SK-N-SH treated with all-trans-retinoic acid at 6 μM for 48 hours (cell line): ENCODE measurements around the gene TGDS.

Source experiments
- ATAC-seq: fragments of 200-7000 bp; cut with Tn5 transposase; 3 replicates; pipeline ENCODE4 v1.9.1; 2020; ENCODE audit warnings: mild to moderate bottlenecking, moderate library complexity
- ARNTL ChIP-seq: fragments of 450-650 bp; formaldehyde crosslinking; IDR thresholded peaks from 2 replicates; pipeline ENCODE4 v1.5.0; 2020; ENCODE audit warnings: low read depth, mild to moderate bottlenecking, moderate library complexity, borderline replicate concordance
- BACH2 ChIP-seq: fragments of 250-450 bp; sonication (Bioruptor Pico); IDR thresholded peaks from 2 replicates; pipeline ENCODE4 v1.9.0; 2021; ENCODE audit warnings: mild to moderate bottlenecking, borderline replicate concordance
- CREB5 ChIP-seq: fragments of 250-450 bp; sonication (Bioruptor Pico); IDR thresholded peaks from 2 replicates; pipeline ENCODE4 v1.5.1; 2020; ENCODE audit warnings: low read depth, mild to moderate bottlenecking, moderate library complexity
- CSRNP3 ChIP-seq: fragments of 250-450 bp; sonication (Bioruptor Pico); IDR thresholded peaks from 2 replicates; pipeline ENCODE4 v1.5.1; 2021; ENCODE audit warnings: mild to moderate bottlenecking, moderate library complexity
- ESRRG ChIP-seq: fragments of 250-450 bp; sonication (Bioruptor Pico); IDR thresholded peaks from 2 replicates; pipeline ENCODE4 v1.6.1; 2021; ENCODE audit warnings: mild to moderate bottlenecking
- GLIS3 ChIP-seq: fragments of 250-450 bp; sonication (Bioruptor Pico); IDR thresholded peaks from 2 replicates; pipeline ENCODE4 v1.5.0; 2020; ENCODE audit warnings: mild to moderate bottlenecking, moderate library complexity
- ISL1 ChIP-seq: fragments of 250-450 bp; sonication (Bioruptor Pico); IDR thresholded peaks from 2 replicates; pipeline ENCODE4 v2.1.2; 2022; ENCODE audit warnings: mild to moderate bottlenecking, moderate library complexity
- OSR1 ChIP-seq: fragments of 250-450 bp; sonication (Bioruptor Pico); IDR thresholded peaks from 2 replicates; pipeline ENCODE4 v1.8.0; 2022; ENCODE audit warnings: moderate library complexity, mild to moderate bottlenecking, inconsistent platforms
- PATZ1 ChIP-seq: fragments of 250-450 bp; sonication (Bioruptor Pico); IDR thresholded peaks from 2 replicates; pipeline ENCODE4 v1.8.0; 2020; ENCODE audit warnings: mild to moderate bottlenecking, moderate library complexity, borderline replicate concordance
- POU6F1 ChIP-seq: fragments of 250-450 bp; sonication (Bioruptor Pico); IDR thresholded peaks from 2 replicates; pipeline ENCODE4 v1.8.0; 2021; ENCODE audit warnings: low read depth, mild to moderate bottlenecking, moderate library complexity, borderline replicate concordance
- PPARA ChIP-seq: fragments of 250-450 bp; sonication (Bioruptor Pico); IDR thresholded peaks from 2 replicates; pipeline ENCODE4 v1.5.0; 2020; ENCODE audit warnings: mild to moderate bottlenecking, borderline replicate concordance
- SNAI2 ChIP-seq: fragments of 250-450 bp; sonication (Bioruptor Pico); IDR thresholded peaks from 2 replicates; pipeline ENCODE4 v1.5.0; 2020; ENCODE audit warnings: mild to moderate bottlenecking, moderate library complexity
- TOX ChIP-seq: fragments of 250-450 bp; sonication (Bioruptor Pico); IDR thresholded peaks from 2 replicates; pipeline ENCODE4 v1.8.0; 2021; ENCODE audit warnings: mild to moderate bottlenecking, moderate library complexity, borderline replicate concordance
- TSHZ2 ChIP-seq: fragments of 250-450 bp; sonication (Bioruptor Pico); IDR thresholded peaks from 2 replicates; pipeline ENCODE4 v1.5.0; 2020; ENCODE audit warnings: mild to moderate bottlenecking, moderate library complexity
- ZC3H10 ChIP-seq: fragments of 250-450 bp; sonication (Bioruptor Pico); IDR thresholded peaks from 2 replicates; pipeline ENCODE4 v1.5.1; 2021; ENCODE audit warnings: mild to moderate bottlenecking, moderate library complexity
- ZFP3 ChIP-seq: fragments of 250-450 bp; sonication (Bioruptor Pico); IDR thresholded peaks from 2 replicates; pipeline ENCODE4 v1.5.0; 2020; ENCODE audit warnings: mild to moderate bottlenecking, moderate library complexity
- ZFP30 ChIP-seq: fragments of 450-650 bp; formaldehyde crosslinking; IDR thresholded peaks from 2 replicates; pipeline ENCODE4 v1.5.0; 2022; ENCODE audit warnings: mild to moderate bottlenecking, moderate library complexity
- ZNF565 ChIP-seq: fragments of 450-650 bp; formaldehyde crosslinking; conservative IDR thresholded peaks from 2 replicates; pipeline ENCODE4 v1.5.0; 2020; ENCODE audit warnings: low read depth, mild to moderate bottlenecking, moderate library complexity
- ZNF8 ChIP-seq: fragments of 450-650 bp; formaldehyde crosslinking; IDR thresholded peaks from 2 replicates; pipeline ENCODE4 v1.5.0; 2020; ENCODE audit warnings: mild to moderate bottlenecking, moderate library complexity

TGDS gene

GRCh38 chr13:94548382-94548781 lies 47.6 kb downstream of the TGDS start:
- TF ChIP-seq PATZ1, result no peak
- no peak for TF ChIP-seq POU6F1
- no peak for TF ChIP-seq ZNF565 (CRISPR knock-in tag)
- TF ChIP-seq ESRRG (CRISPR knock-in tag), result no peak
- no peak for TF ChIP-seq ZNF8 (CRISPR knock-in tag)
- no peak for TF ChIP-seq ZFP3 (CRISPR knock-in tag)
- ATAC-seq, result no peak

- no peak for TF ChIP-seq ESRRG (CRISPR knock-in tag)
- no peak for TF ChIP-seq OSR1 (CRISPR knock-in tag)
- TF ChIP-seq CSRNP3 (CRISPR knock-in tag), result no peak
- TF ChIP-seq PPARA (CRISPR knock-in tag), result no peak
- TF ChIP-seq CREB5 (CRISPR knock-in tag), result no peak
- TF ChIP-seq GLIS3, result no peak
- no peak for TF ChIP-seq TSHZ2 (CRISPR knock-in tag)
- no peak for TF ChIP-seq PATZ1
- no peak for TF ChIP-seq SNAI2 (CRISPR knock-in tag)
- no peak for TF ChIP-seq BACH2 (CRISPR knock-in tag)
- TF ChIP-seq ZNF8 (CRISPR knock-in tag), result no peak
- TF ChIP-seq ARNTL (CRISPR knock-in tag), result no peak
- no peak for TF ChIP-seq ZC3H10 (CRISPR knock-in tag)
- TF ChIP-seq POU6F1, result no peak
- TF ChIP-seq ISL1 (CRISPR knock-in tag), result no peak
- TF ChIP-seq TOX (CRISPR knock-in tag), result no peak
- no peak for TF ChIP-seq ZFP30 (CRISPR knock-in tag)
- TF ChIP-seq, all 23 proteins: peak for 0
- no peak for ATAC-seq
Observed at GRCh38 chr13:94546061-94546839, 49.7 kb downstream of the TGDS start.
